ENCODE data around the gene OPN1SW. TPM values are rescaled to one million over a fixed set of nuclear protein-coding genes. Genes with fewer than 3 reads are reported as not detected.

Gene OPN1SW
- total and polyA plus RNA-seq, 10 donors, result not detected

DNA sequence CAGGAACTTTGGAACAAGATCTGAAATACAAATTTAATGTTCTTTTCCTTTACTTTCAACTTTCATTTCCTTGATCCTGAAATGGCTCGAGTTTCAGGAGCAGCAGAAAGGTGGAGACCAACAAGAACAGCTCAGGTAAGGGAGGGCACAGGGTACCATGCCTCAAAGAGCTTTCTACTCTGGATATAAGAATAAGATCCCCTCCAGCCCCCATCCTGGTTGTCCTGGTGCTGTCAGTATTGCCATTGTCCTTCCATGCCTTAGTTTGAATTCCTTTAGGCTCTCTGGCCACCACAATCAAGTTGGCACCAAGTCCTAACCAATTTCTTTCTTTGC is 48.9 kb downstream of the OPN1SW start:
- Histone ChIP-seq H3K9me3 (no peaks in the 10 kb centered on the region), H3K27ac (no peak overlapping the region), H3K4me3 (no peak overlapping the region), H3K4me1 (no peaks in the 10 kb centered on the region), H3K27me3 (replicated peaks in 1 of 7) (peaks cover 0 to 3% (median 0%) of the 10 kb centered on the region in 7 donors), H3K36me3 (no peaks in the 10 kb centered on the region)
- no peak for TF ChIP-seq POLR2A (IDR thresholded peaks at IDR 0.05)
- no peak for TF ChIP-seq CTCF (IDR thresholded peaks at IDR 0.05 in 8 of 11, conservative IDR thresholded peaks at IDR 0.05 in 3 of 11)
- no peak for TF ChIP-seq POLR2AphosphoS5 (IDR thresholded peaks at IDR 0.05)
- 38 to 64% (median 50%) methylated on average over 1 of the region's 1 CpG for WGBS, 5 donors
- intact Hi-C loops (cut with DNase I; ENCODE audit: low total_unique reads), result no loop called here
- DNase-seq, result no peak

GRCh38 chr7:128726059-128726736 is 49.4 kb downstream of the OPN1SW start:
- 76 to 84% (median 78%) methylated on average over 8 of the region's 8 CpGs for WGBS, 5 donors
- Histone ChIP-seq H3K36me3 (no peaks in the 10 kb centered on the region), H3K4me3 (no peak overlapping the region), H3K27me3 (replicated peaks in 1 of 7) (peaks cover 0 to 3% (median 0%) of the 10 kb centered on the region in 7 donors), H3K4me1 (no peaks in the 10 kb centered on the region), H3K27ac (no peak overlapping the region), H3K9me3 (no peaks in the 10 kb centered on the region)
- no peak for DNase-seq
- intact Hi-C loops (cut with DNase I; ENCODE audit: low total_unique reads), result no loop called here
- TF ChIP-seq CTCF (IDR thresholded peaks at IDR 0.05 in 8 of 11, conservative IDR thresholded peaks at IDR 0.05 in 3 of 11) (no peak), POLR2A (IDR thresholded peaks at IDR 0.05) (no peak), POLR2AphosphoS5 (IDR thresholded peaks at IDR 0.05) (no peak)

DNA sequence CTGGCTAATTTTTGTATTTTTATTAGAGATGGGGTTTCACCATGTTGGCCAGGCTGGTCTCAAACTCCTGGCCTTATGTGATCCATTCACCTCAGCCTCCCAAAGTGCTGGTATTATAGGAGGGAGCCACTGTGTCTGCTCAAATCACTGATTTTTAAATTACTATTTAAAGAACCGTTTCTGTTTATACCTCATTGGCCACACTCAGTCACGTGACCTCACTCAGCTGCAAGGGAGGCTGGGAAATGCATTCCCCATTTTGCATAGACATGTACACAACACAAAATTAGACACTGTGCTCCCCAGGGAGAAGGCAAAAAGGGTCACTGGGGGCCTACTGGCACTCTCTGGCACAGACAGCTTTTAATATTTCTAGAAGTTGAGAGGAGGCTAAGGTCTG is 50.1 kb downstream of the OPN1SW start:
- intact Hi-C loops (cut with DNase I; ENCODE audit: low total_unique reads), result no loop called here
- no peak overlapping the region for H3K27ac ChIP-seq
- DNase-seq, result no peak
- no peaks in the 10 kb centered on the region for H3K36me3 ChIP-seq
- TF ChIP-seq POLR2A (IDR thresholded peaks at IDR 0.05), result no peak
- TF ChIP-seq CTCF (IDR thresholded peaks at IDR 0.05 in 8 of 11, conservative IDR thresholded peaks at IDR 0.05 in 3 of 11), result no peak
- no peak for TF ChIP-seq POLR2AphosphoS5 (IDR thresholded peaks at IDR 0.05)
- H3K9me3 ChIP-seq, result no peaks in the 10 kb centered on the region
- H3K4me1 ChIP-seq, result no peaks in the 10 kb centered on the region
- H3K27me3 ChIP-seq (replicated peaks in 1 of 7), result peaks cover 0 to 3% (median 0%) of the 10 kb centered on the region in 7 donors
- no peak overlapping the region for H3K4me3 ChIP-seq
- WGBS, 5 donors, result 86 to 94% (median 91%) methylated on average over 2 of the region's 2 CpGs

GRCh38 chr7:128724743-128725142 is 50.9 kb downstream of the OPN1SW start:
- intact Hi-C loops (cut with DNase I; ENCODE audit: low total_unique reads), result no loop called here
- DNase-seq, result no peak
- H3K4me3 ChIP-seq, result no peak overlapping the region
- H3K4me1 ChIP-seq, result no peaks in the 10 kb centered on the region
- WGBS, 5 donors, result 83 to 96% (median 95%) methylated on average over 5 of the region's 5 CpGs
- TF ChIP-seq POLR2AphosphoS5 (IDR thresholded peaks at IDR 0.05) (no peak), CTCF (IDR thresholded peaks at IDR 0.05 in 8 of 11, conservative IDR thresholded peaks at IDR 0.05 in 3 of 11) (no peak), POLR2A (IDR thresholded peaks at IDR 0.05) (no peak)
- H3K36me3 ChIP-seq, result no peaks in the 10 kb centered on the region
- no peaks in the 10 kb centered on the region for H3K9me3 ChIP-seq
- H3K27me3 ChIP-seq (replicated peaks in 1 of 7), result peaks cover 0 to 3% (median 0%) of the 10 kb centered on the region in 7 donors
- H3K27ac ChIP-seq, result no peak overlapping the region

Small RNA genes within 50 kb of the gene (small RNA-seq; reads per million reads assigned to genes)
- gene RN7SL81P, result 0 reads per million in 4 donors

Other genes with a start within 250 kb of the OPN1SW start
- gene GARIN1A, start 103.5 kb downstream of the OPN1SW start, total RNA-seq, result 1 to 10 TPM in 6 of 7 donors, under 1 TPM in 1; 0.79 to 7.1 (median 3.4) TPM
- 1 to 10 TPM in 2 of 3 donors, under 1 TPM in 1; 0.70 to 1.8 (median 1.5) TPM for gene GARIN1A, start 103.5 kb downstream of the OPN1SW start, polyA plus RNA-seq
- 10 to 100 TPM; 50.4 to 98.8 (median 60.8) TPM for gene CALU, start 36.4 kb downstream of the OPN1SW start, total RNA-seq
- gene CALU, start 36.4 kb downstream of the OPN1SW start, polyA plus RNA-seq, result 10 to 100 TPM in 2 of 3 donors, 1 to 10 TPM in 1; 7.9 to 15.6 (median 13.6) TPM
- 1 to 10 TPM; 4.0 to 9.8 (median 5.5) TPM for gene CCDC136, start 16.2 kb upstream of the OPN1SW start, total RNA-seq
- 1 to 10 TPM in 2 of 3 donors, under 1 TPM in 1; 0.77 to 2.2 (median 1.7) TPM for gene CCDC136, start 16.2 kb upstream of the OPN1SW start, polyA plus RNA-seq
- gene FLNC, start 54.6 kb upstream of the OPN1SW start, total RNA-seq, result 1 to 10 TPM in 2 of 7 donors, under 1 TPM in 5; 0.21 to 1.8 (median 0.42) TPM
- 1 to 10 TPM in 1 of 3 donors, under 1 TPM in 2; 0.42 to 1.7 (median 0.93) TPM for gene FLNC, start 54.6 kb upstream of the OPN1SW start, polyA plus RNA-seq
- 10 to 100 TPM; 78.3 to 95.5 (median 84.5) TPM for gene ATP6V1F, start 87.1 kb upstream of the OPN1SW start, total RNA-seq
- gene ATP6V1F, start 87.1 kb upstream of the OPN1SW start, polyA plus RNA-seq, result 100 to 1,000 TPM; 205 to 285 (median 262) TPM
- gene KCP, start 134.9 kb upstream of the OPN1SW start, total RNA-seq, result under 1 TPM; 0.14 to 0.89 (median 0.72) TPM
- 1 to 10 TPM in 1 of 3 donors, under 1 TPM in 2; 0.06 to 2.1 (median 0.35) TPM for gene KCP, start 134.9 kb upstream of the OPN1SW start, polyA plus RNA-seq
- 10 to 100 TPM; 34.7 to 56.3 (median 48.2) TPM for gene IRF5, start 162.1 kb upstream of the OPN1SW start, total RNA-seq
- gene IRF5, start 162.1 kb upstream of the OPN1SW start, polyA plus RNA-seq, result 10 to 100 TPM; 26.2 to 41.8 (median 41.5) TPM

All from spleen (tissue), 11 donors.